D721Med (cell line): ENCODE data around the gene LIMS1.

Source experiments
- DNase-seq: peaks from one replicate; pipeline ENCODE4 v3.0.0; 2011; ENCODE audit warnings: low spot score; ENCODE audit not compliant: insufficient read length
- FAIRE-seq: peaks from 2 replicates; lab custom pipeline; 2011; peaks lifted over from hg19 to GRCh38; lab: Jason Lieb, UNC
- CTCF ChIP-seq: IDR thresholded peaks from 2 replicates; pipeline ENCODE4 v1.5.1; 2012; ENCODE audit warnings: mild to moderate bottlenecking, control low read depth; ENCODE audit not compliant: insufficient read depth; ENCODE audit errors: missing control alignments

The LIMS1 gene

GRCh38 chr2:108619925-108620620 is 85.8 kb downstream of the LIMS1 start:
- DNase-seq: no peak
- no peak for TF ChIP-seq CTCF
- no peak for FAIRE-seq

GRCh38 chr2:108620656-108621055 is 86.4 kb downstream of the LIMS1 start:
- FAIRE-seq: no peak
- no peak for TF ChIP-seq CTCF
- no peak for DNase-seq

- DNase-seq: no peak
- FAIRE-seq: no peak
- TF ChIP-seq CTCF: no peak
These were observed 86.9 kb downstream of the LIMS1 start for GRCh38 chr2:108621087-108621559.

DNA sequence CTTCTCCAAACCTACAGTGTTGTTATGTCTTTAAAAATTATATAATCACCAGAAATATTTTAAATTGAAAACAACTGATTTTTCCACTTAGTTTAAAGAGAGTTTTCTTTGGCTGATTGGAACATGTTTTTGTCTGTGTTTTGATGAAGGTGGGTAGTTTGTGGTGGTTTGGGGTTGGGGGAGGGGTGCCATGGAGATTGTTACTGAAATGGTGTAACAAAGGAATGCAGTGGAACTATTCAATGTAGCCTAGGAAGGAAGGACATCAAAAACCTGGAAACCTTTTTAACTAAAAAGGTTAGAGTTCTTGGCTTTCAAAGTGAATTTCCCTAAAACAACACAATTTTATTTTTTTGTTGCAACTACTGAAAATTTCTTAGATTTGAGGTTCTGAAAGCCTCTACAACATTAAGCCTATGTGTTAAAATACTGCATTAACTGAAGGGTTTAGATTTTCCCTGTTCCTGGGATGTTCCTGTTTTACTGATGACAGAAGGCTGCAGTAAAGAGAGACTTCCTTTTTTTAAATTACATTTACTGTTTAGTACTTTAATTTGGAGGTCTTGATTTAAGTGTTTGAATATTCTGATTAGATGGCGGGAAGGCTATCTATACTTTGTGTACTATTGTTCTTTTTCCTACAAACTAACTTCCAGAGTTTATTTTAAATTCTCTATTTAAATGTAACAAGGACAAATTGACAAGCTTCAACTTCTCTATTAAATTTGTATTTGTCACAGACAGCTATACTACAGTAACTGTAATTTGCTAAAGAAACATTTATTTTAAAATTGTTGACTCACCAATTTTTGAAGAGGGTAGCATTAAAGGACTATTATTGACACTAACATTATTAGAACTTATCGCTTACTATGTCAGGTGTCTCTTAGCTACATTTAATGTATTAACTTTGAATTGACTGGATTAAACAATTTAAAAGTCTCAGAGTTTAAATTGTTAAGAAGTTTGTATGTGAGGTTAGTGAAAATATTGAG is 87.7 kb downstream of the LIMS1 start:
- no peak for DNase-seq
- no peak for FAIRE-seq
- no peak for TF ChIP-seq CTCF

- no peak for TF ChIP-seq CTCF
- FAIRE-seq (no peak), DNase-seq (no peak)
These were observed 89.3 kb downstream of the LIMS1 start for GRCh38 chr2:108623616-108624015.

GRCh38 chr2:108625186-108625827 is 91.0 kb downstream of the LIMS1 start:
- no peak for DNase-seq
- no peak for FAIRE-seq
- no peak for TF ChIP-seq CTCF
